Nephron (organoid): ENCODE measurements around the gene MAPK8IP1.

ENCODE experiments used
- H3K27ac Mint-ChIP-seq, 3 experiments: 2 replicates each; pipeline ENCODE4 v1.8.0; 2020; ENCODE audit warnings: mixed read lengths in 3 of 3, mild to moderate bottlenecking in 2 of 3, moderate library complexity in 1 of 3
- H3K27me3 Mint-ChIP-seq: 2 replicates; pipeline ENCODE4 v1.8.0; 2021; ENCODE audit warnings: low read depth, mild to moderate bottlenecking, moderate library complexity, mixed read lengths
- H3K36me3 Mint-ChIP-seq: 2 replicates; pipeline ENCODE4 v1.8.0; 2020; ENCODE audit warnings: low read depth, mixed read lengths
- H3K4me1 Mint-ChIP-seq: 2 replicates; pipeline ENCODE4 v1.8.0; 2020; ENCODE audit warnings: mixed read lengths
- H3K4me3 Mint-ChIP-seq, 3 experiments: 2 replicates each; pipeline ENCODE4 v1.8.0; 2020; ENCODE audit warnings: mild to moderate bottlenecking in 3 of 3, mixed read lengths in 3 of 3, moderate library complexity in 2 of 3
- H3K9me3 Mint-ChIP-seq: 2 replicates; pipeline ENCODE4 v1.8.0; 2020; ENCODE audit warnings: mixed read lengths
- CTCF ChIP-seq, 3 experiments: fragments of 200-600 bp; sonication (generic); IDR thresholded peaks; one replicate each; pipeline ENCODE4 v1.5.0; 2021; ENCODE audit warnings: antibody characterized with exemption in 3 of 3; ENCODE audit not compliant: unreplicated experiment in 3 of 3

Gene MAPK8IP1

GRCh38 chr11:45889966-45890365 lies 4.5 kb downstream of the MAPK8IP1 start:
- TF ChIP-seq CTCF (IDR thresholded peaks at IDR 0.05; ENCODE audit: unreplicated experiment in 3 of 3), result no peak
- Mint-ChIP-seq H3K27ac (no peak overlapping the region), H3K27me3 (peaks cover 32% of the 10 kb centered on the region), H3K36me3 (no peaks in the 10 kb centered on the region), H3K4me3 (no peak overlapping the region), H3K4me1 (peaks cover 13% of the 10 kb centered on the region), H3K9me3 (no peaks in the 10 kb centered on the region)

DNA sequence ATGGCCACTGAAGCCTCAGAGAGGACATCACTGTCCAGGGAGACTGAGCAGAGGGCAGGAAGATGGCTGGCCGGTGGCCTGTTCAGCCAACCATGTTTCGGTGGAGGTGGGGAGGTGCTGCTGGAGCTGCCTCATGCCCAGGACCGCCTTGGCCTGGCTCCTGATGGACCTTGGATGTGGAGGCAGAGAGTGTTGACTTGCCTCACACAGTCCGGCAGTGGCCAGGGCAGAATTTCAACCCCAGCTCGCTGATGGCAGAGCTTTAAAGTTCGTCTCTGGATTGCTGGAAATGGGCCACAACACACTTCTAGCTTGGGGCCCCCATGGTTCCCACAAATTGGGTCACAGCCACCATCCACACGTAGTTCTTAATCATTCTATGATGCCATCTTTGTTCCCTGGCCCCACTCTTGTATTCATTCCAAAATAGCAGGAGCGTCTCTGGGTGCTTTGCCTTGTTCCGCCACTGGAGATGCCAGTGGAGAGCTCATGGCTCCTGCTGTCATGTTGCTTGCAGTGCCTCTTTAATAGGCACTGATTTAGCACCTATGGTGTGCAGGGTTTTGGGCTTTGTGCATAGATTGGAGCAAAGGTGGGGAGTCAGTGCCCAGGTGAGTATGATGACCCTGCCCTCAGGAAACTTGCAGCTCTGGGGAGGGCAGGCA lies 5.6 kb downstream of the MAPK8IP1 start:
- Mint-ChIP-seq H3K4me3 (no peak overlapping the region), H3K9me3 (no peaks in the 10 kb centered on the region), H3K27me3 (peaks cover 28% of the 10 kb centered on the region), H3K36me3 (no peaks in the 10 kb centered on the region), H3K4me1 (peaks cover 14% of the 10 kb centered on the region), H3K27ac (no peak overlapping the region)
- no peak for TF ChIP-seq CTCF (IDR thresholded peaks at IDR 0.05; ENCODE audit: unreplicated experiment in 3 of 3)

DNA sequence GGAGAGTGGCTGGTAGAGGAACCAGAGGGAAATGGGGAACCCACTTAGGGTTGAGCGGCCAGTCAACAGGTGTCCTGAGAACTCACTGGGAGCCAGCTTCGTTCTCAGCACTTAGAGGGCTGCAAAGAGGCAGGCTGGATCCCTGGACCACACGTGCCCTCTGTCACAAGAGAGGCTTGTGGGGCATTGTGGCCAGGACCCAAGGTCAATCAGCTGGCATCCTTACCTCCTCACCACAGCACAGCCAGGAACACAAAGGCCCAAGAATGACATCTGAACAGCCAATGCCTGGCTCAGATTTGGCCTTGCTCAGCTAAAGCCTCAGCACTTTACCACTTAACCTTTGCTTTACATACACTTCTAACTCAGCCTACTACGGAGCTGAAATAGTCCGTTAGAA lies 7.4 kb downstream of the MAPK8IP1 start:
- H3K4me1 Mint-ChIP-seq, result peaks cover 18% of the 10 kb centered on the region
- no peak for TF ChIP-seq CTCF (IDR thresholded peaks at IDR 0.05; ENCODE audit: unreplicated experiment in 3 of 3)
- peaks cover 16% of the 10 kb centered on the region for H3K27me3 Mint-ChIP-seq
- no peak overlapping the region for H3K4me3 Mint-ChIP-seq
- H3K27ac Mint-ChIP-seq, result no peak overlapping the region
- H3K9me3 Mint-ChIP-seq, result no peaks in the 10 kb centered on the region
- H3K36me3 Mint-ChIP-seq, result no peaks in the 10 kb centered on the region

DNA sequence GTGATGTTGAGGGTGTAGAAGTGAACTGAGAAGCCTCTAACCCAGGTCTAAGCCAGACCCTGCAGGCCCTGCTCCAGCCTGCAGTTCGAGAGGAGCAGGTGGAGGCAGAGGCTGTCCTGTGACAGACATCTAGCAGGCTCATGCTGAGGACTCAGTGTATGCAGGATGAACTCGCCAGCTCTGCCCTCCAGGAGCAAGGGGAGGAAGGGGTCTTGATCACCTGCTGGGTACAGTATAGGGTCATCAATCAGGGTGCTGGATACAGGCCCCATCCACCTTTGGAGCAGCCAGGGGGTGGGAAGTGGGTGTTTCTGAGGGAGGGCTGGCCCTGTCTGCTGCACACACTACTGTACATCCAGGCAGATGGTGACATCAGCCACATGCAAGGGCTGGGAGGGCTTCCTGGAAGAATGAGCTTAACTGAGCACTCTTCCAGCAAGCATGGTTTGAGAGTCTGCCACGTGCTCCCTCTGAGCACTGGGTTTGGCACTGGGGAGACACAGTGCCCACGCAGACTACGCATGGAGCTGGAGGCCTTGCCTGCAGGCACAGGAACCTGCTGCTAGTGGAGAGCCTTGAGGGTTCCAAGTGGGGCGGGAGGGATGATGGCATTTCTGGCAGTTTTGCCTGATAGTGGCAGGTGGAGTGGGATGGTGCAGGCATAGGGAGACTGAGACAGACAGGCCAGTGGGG lies 9.2 kb downstream of the MAPK8IP1 start:
- Mint-ChIP-seq H3K4me3 (peak overlapping the region in 1 of 3 experiments; percentile 16), H3K4me1 (peaks cover 27% of the 10 kb centered on the region), H3K27ac (no peak overlapping the region), H3K27me3 (peaks cover 16% of the 10 kb centered on the region), H3K9me3 (no peaks in the 10 kb centered on the region), H3K36me3 (no peaks in the 10 kb centered on the region)
- no peak for TF ChIP-seq CTCF (IDR thresholded peaks at IDR 0.05; ENCODE audit: unreplicated experiment in 3 of 3)

GRCh38 chr11:45895553-45896259 lies 10.3 kb downstream of the MAPK8IP1 start:
- H3K4me1 Mint-ChIP-seq, result peaks cover 31% of the 10 kb centered on the region
- no peaks in the 10 kb centered on the region for H3K9me3 Mint-ChIP-seq
- no peak overlapping the region for H3K4me3 Mint-ChIP-seq
- TF ChIP-seq CTCF (IDR thresholded peaks at IDR 0.05; ENCODE audit: unreplicated experiment in 3 of 3), result no peak
- peaks cover 11% of the 10 kb centered on the region for H3K27me3 Mint-ChIP-seq
- H3K27ac Mint-ChIP-seq, result peak overlapping the region in 1 of 3 experiments; percentile 27
- no peaks in the 10 kb centered on the region for H3K36me3 Mint-ChIP-seq
